A673 (cell line): ENCODE data around the gene TAF5L. TPM values are rescaled to one million over a fixed set of nuclear protein-coding genes. Genes with fewer than 3 reads are reported as not detected.

Source experiments
- BruUV-seq: library from RNA; stranded (reverse); fragments of 400-500 nt; replicated peaks from 2 replicates; lab custom pipeline; 2021; lab: Mats Ljungman, UMichigan
- CTCF ChIA-PET: fragments of 300-600 bp; sonication (Branson Sonifier 250); formaldehyde crosslinking; loops from one replicate; lab custom pipeline; 2022; ENCODE audit warnings: antibody characterized with exemption; lab: Charles Lee
- POLR2A ChIA-PET: fragments of 300-600 bp; sonication (Branson Sonifier 250); formaldehyde crosslinking; loops from one replicate; lab custom pipeline; 2022; ENCODE audit warnings: antibody characterized with exemption; ENCODE audit not compliant: low non-redundant PET; lab: Charles Lee
- DNase-seq: peaks from one replicate; pipeline ENCODE4 v3.0.0-alpha.2; 2015; ENCODE audit warnings: low spot score
- H3K27ac ChIP-seq: fragments of 200-600 bp; sonication (generic); 2 replicates; pipeline ENCODE4 v1.5.1; 2016; ENCODE audit warnings: mixed run types, low read depth, mild to moderate bottlenecking, mixed read lengths, antibody characterized with exemption, low read length; ENCODE audit not compliant: poor library complexity, severe bottlenecking
- H3K27me3 ChIP-seq: fragments of 200-600 bp; sonication (generic); replicated peaks from 2 replicates; pipeline ENCODE4 v1.6.1; 2017; ENCODE audit warnings: mixed run types, low read depth, mild to moderate bottlenecking, mixed read lengths, antibody characterized with exemption, low read length; ENCODE audit not compliant: insufficient read depth, poor library complexity
- H3K36me3 ChIP-seq: fragments of 200-600 bp; sonication (generic); 2 replicates; pipeline ENCODE4 v1.6.1; 2016; ENCODE audit warnings: mixed run types, mild to moderate bottlenecking, mixed read lengths, antibody characterized with exemption, low read length; ENCODE audit not compliant: insufficient read depth, poor library complexity, severe bottlenecking
- H3K4me1 ChIP-seq: fragments of 200-600 bp; sonication (generic); 2 replicates; pipeline ENCODE4 v1.6.1; 2017; ENCODE audit warnings: mixed run types, mild to moderate bottlenecking, mixed read lengths, antibody characterized with exemption, low read length; ENCODE audit not compliant: insufficient read depth, poor library complexity, severe bottlenecking
- H3K4me3 ChIP-seq: fragments of 200-600 bp; sonication (generic); 2 replicates; pipeline ENCODE4 v1.5.1; 2016; ENCODE audit warnings: low read depth, mixed run types, mild to moderate bottlenecking, mixed read lengths, low read length; ENCODE audit not compliant: poor library complexity, severe bottlenecking
- H3K9me3 ChIP-seq: fragments of 200-600 bp; sonication (generic); 2 replicates; pipeline ENCODE4 v1.6.1; 2016; ENCODE audit warnings: mixed run types, low read depth, mild to moderate bottlenecking, mixed read lengths, antibody characterized with exemption, low read length; ENCODE audit not compliant: poor library complexity, severe bottlenecking
- EZH2 ChIP-seq: fragments of 200-600 bp; sonication (generic); IDR thresholded peaks from 2 replicates; pipeline ENCODE4 v1.6.1; 2017; ENCODE audit warnings: borderline replicate concordance, low read depth, mild to moderate bottlenecking, mixed read lengths, antibody characterized with exemption, low read length; ENCODE audit not compliant: poor library complexity, severe bottlenecking
- intact Hi-C: fragments of 100-400 bp; cut with micrococcal nuclease; formaldehyde crosslinking; loops from one replicate; pipeline ENCODE4 v1.10.0; 2022; ENCODE audit not compliant: unreplicated experiment
- total RNA-seq: library from RNA; stranded (reverse); gene quantifications from 2 replicates; pipeline ENCODE4 v1.2.3, GENCODE V29; 2021
- TF ChIP-seq, protein P1 (sequence below): fragments of 300-800, 200-600 bp; sonication (generic); conservative IDR thresholded peaks from 2 replicates; pipeline ENCODE4 v1.5.1; 2017; ENCODE audit warnings: low read depth, mild to moderate bottlenecking, antibody characterized with exemption, low read length, moderate library complexity, mixed read lengths

TAF5L gene
- total RNA-seq, 1 experiment from 2014 or later = 33.4 TPM

DNA sequence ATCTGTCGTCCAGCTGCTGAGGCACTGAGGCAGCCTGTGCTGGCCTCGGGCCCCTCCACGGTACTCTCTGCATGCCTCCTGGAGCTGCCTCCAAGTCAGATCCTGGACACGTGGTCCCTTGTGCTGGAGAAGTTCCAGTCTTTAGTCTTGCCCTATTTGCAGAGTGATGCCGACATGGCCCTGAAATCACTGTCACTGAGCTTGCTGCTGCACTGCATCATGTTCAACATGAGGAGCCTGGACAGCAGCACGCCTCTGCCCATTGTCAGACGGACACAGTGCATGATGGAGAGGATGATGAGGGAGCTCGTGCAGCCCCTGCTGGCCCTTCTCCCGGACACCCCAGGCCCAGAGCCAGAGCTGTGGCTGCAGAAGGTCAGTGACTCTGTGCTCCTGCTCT is 10.1 kb upstream of the TAF5L start:
- intact Hi-C loops = no loop called here
- H3K9me3 ChIP-seq = no peaks in the 10 kb centered on the region
- CTCF ChIA-PET = no interaction called here
- no peak overlapping the region for H3K27ac ChIP-seq
- POLR2A ChIA-PET = no interaction called here
- H3K4me1 ChIP-seq = no peaks in the 10 kb centered on the region
- H3K4me3 ChIP-seq = no peak overlapping the region
- no peak for DNase-seq
- peaks cover 68% of the 10 kb centered on the region for H3K36me3 ChIP-seq
- BruUV-seq = no TSS peak
- H3K27me3 ChIP-seq = no peaks in the 10 kb centered on the region
- TF ChIP-seq EZH2 = no peak
- TF ChIP-seq, protein P1, sequence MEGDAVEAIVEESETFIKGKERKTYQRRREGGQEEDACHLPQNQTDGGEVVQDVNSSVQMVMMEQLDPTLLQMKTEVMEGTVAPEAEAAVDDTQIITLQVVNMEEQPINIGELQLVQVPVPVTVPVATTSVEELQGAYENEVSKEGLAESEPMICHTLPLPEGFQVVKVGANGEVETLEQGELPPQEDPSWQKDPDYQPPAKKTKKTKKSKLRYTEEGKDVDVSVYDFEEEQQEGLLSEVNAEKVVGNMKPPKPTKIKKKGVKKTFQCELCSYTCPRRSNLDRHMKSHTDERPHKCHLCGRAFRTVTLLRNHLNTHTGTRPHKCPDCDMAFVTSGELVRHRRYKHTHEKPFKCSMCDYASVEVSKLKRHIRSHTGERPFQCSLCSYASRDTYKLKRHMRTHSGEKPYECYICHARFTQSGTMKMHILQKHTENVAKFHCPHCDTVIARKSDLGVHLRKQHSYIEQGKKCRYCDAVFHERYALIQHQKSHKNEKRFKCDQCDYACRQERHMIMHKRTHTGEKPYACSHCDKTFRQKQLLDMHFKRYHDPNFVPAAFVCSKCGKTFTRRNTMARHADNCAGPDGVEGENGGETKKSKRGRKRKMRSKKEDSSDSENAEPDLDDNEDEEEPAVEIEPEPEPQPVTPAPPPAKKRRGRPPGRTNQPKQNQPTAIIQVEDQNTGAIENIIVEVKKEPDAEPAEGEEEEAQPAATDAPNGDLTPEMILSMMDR = no peak

GRCh38 chr1:229631966-229632365 is 6.0 kb upstream of the TAF5L start:
- Histone ChIP-seq H3K36me3 (peaks cover 46% of the 10 kb centered on the region), H3K4me3 (no peak overlapping the region), H3K27ac (no peak overlapping the region), H3K27me3 (no peaks in the 10 kb centered on the region), H3K4me1 (peaks cover 6% of the 10 kb centered on the region), H3K9me3 (no peaks in the 10 kb centered on the region)
- DNase-seq = no peak
- no TSS peak for BruUV-seq
- CTCF ChIA-PET = no interaction called here
- intact Hi-C loops = no loop called here
- TF ChIP-seq, protein P1 = no peak
- no peak for TF ChIP-seq EZH2
- POLR2A ChIA-PET = no interaction called here

GRCh38 chr1:229631148-229631547 is 5.2 kb upstream of the TAF5L start:
- no TSS peak for BruUV-seq

More at GRCh38 chr1:229631148-229631547, 5.2 kb upstream of the TAF5L start:
- CTCF ChIA-PET = no interaction called here
- Histone ChIP-seq H3K27me3 (no peaks in the 10 kb centered on the region), H3K36me3 (peaks cover 38% of the 10 kb centered on the region), H3K4me1 (peaks cover 6% of the 10 kb centered on the region), H3K27ac (no peak overlapping the region), H3K4me3 (no peak overlapping the region), H3K9me3 (no peaks in the 10 kb centered on the region)
- intact Hi-C loops = no loop called here
- TF ChIP-seq, protein P1 = no peak
- TF ChIP-seq EZH2 = no peak
- POLR2A ChIA-PET = interaction anchor here (0.7 kb wide), 1 partner anchor 9 kb away, joined by 9 read pairs; no protein-coding TSS in a partner anchor
- no peak for DNase-seq
